Measurements from ENCODE around the gene KCNE4. TPM values are rescaled to one million over a fixed set of nuclear protein-coding genes. Genes with fewer than 3 reads are reported as not detected.

The KCNE4 gene
- total and polyA plus RNA-seq, 2 donors (not counting 1 experiment from before 2014, with no cell fraction given): not detected

- peaks cover 10% of the 10 kb centered on the region for H3K27me3 Mint-ChIP-seq
- Histone ChIP-seq H3K79me2 (ENCODE audit: control insufficient read depth, insufficient read depth, low read length) (no peaks in the 10 kb centered on the region), H3K4me3 (ENCODE audit: control extremely low read depth in 1 of 5, extremely low read depth in 1 of 5, insufficient read depth in 1 of 5, low read depth in 2 of 5, low read length in 4 of 5) (no peak overlapping the region), H3K36me3 (replicated peaks in 1 of 2; ENCODE audit: control extremely low read depth in 1 of 2, control insufficient read depth in 1 of 2, extremely low read depth in 1 of 2, insufficient read depth in 2 of 2, low read length in 1 of 2) (no peaks in the 10 kb centered on the region), H3K27ac (ENCODE audit: low read length in 2 of 2) (no peak overlapping the region), H3K4me1 (ENCODE audit: control insufficient read depth in 2 of 2, insufficient read depth in 2 of 2, low read length in 2 of 2) (no peaks in the 10 kb centered on the region), H3K9ac (ENCODE audit: low read length) (no peak overlapping the region), H3K27me3 (replicated peaks in 1 of 4; ENCODE audit: control extremely low read depth in 1 of 4, control insufficient read depth in 3 of 4, insufficient read depth in 4 of 4, low read length in 3 of 4) (no peaks in the 10 kb centered on the region), H3K9me3 (ENCODE audit: control extremely low read depth in 1 of 3, control insufficient read depth in 2 of 3, insufficient read depth in 1 of 3, low read length in 2 of 3) (no peaks in the 10 kb centered on the region), H4K20me1 (ENCODE audit: control insufficient read depth, insufficient read depth, low read length, poor library complexity, severe bottlenecking) (no peaks in the 10 kb centered on the region), H3K4me2 (replicated peaks; ENCODE audit: low read depth, low read length, poor library complexity, severe bottlenecking) (no peak overlapping the region), H2AFZ (ENCODE audit: insufficient read depth, low read depth, low read length, poor library complexity, severe bottlenecking) (no peak overlapping the region)
- H3K4me1 Mint-ChIP-seq: no peaks in the 10 kb centered on the region
- DNase-seq: no peak
- WGBS (ENCODE audit: insufficient coverage): no CpG with 5 or more reads among the region's 3 CpGs
- no peak for TF ChIP-seq EZH2 (IDR thresholded peaks at IDR 0.05; ENCODE audit: borderline replicate concordance, insufficient read depth, low read depth, low read length, poor library complexity, severe bottlenecking)
- TF ChIP-seq, protein P1, sequence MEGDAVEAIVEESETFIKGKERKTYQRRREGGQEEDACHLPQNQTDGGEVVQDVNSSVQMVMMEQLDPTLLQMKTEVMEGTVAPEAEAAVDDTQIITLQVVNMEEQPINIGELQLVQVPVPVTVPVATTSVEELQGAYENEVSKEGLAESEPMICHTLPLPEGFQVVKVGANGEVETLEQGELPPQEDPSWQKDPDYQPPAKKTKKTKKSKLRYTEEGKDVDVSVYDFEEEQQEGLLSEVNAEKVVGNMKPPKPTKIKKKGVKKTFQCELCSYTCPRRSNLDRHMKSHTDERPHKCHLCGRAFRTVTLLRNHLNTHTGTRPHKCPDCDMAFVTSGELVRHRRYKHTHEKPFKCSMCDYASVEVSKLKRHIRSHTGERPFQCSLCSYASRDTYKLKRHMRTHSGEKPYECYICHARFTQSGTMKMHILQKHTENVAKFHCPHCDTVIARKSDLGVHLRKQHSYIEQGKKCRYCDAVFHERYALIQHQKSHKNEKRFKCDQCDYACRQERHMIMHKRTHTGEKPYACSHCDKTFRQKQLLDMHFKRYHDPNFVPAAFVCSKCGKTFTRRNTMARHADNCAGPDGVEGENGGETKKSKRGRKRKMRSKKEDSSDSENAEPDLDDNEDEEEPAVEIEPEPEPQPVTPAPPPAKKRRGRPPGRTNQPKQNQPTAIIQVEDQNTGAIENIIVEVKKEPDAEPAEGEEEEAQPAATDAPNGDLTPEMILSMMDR (IDR thresholded peaks at IDR 0.05): no peak
- ChIA-PET POLR2A (no interaction called here), CTCF (no interaction called here)
- H3K27ac Mint-ChIP-seq: no peak overlapping the region
- intact Hi-C loops (cut with micrococcal nuclease): no loop called here
- no peaks in the 10 kb centered on the region for H3K9me3 Mint-ChIP-seq (ENCODE audit: insufficient read depth)
- no peak overlapping the region for H3K4me3 Mint-ChIP-seq
- no peak for ATAC-seq (ENCODE audit: low read depth)
Measured at GRCh38 chr2:223081789-223082188, 29.8 kb downstream of the KCNE4 start.

DNA sequence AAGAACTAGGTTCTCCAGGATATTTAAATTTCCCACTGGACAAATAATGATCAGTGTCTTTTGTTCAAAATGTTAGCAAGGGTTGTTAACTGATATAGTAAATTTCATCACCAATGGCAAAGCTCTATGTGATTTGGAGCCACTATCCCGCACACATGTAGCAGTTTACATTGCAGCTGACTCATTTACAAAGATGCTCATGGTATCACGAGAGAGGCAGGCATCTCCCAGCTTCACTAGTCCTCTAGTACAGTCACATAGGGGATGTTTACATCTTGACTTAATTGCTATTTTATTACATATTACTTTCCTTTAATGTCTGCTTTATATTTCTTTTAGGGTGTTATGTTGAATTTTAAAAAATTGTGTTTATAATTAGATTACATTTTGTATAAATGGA lies 30.7 kb downstream of the KCNE4 start:
- TF ChIP-seq, protein P1 (IDR thresholded peaks at IDR 0.05): no peak
- no peak for TF ChIP-seq EZH2 (IDR thresholded peaks at IDR 0.05; ENCODE audit: borderline replicate concordance, insufficient read depth, low read depth, low read length, poor library complexity, severe bottlenecking)
- H3K4me1 ChIP-seq (ENCODE audit: control insufficient read depth in 2 of 2, insufficient read depth in 2 of 2, low read length in 2 of 2): no peaks in the 10 kb centered on the region
- ChIA-PET CTCF (no interaction called here), POLR2A (no interaction called here)
- no peak overlapping the region for H3K4me3 Mint-ChIP-seq
- H3K27ac Mint-ChIP-seq: no peak overlapping the region
- H3K4me2 ChIP-seq (replicated peaks; ENCODE audit: low read depth, low read length, poor library complexity, severe bottlenecking): no peak overlapping the region
- no peaks in the 10 kb centered on the region for H3K27me3 ChIP-seq (replicated peaks in 1 of 4; ENCODE audit: control extremely low read depth in 1 of 4, control insufficient read depth in 3 of 4, insufficient read depth in 4 of 4, low read length in 3 of 4)
- WGBS (ENCODE audit: insufficient coverage): no CpG with 5 or more reads among the region's 2 CpGs
- ATAC-seq (ENCODE audit: low read depth) (no peak), DNase-seq (no peak)
- no peak overlapping the region for H2AFZ ChIP-seq (ENCODE audit: insufficient read depth, low read depth, low read length, poor library complexity, severe bottlenecking)
- H3K9me3 Mint-ChIP-seq (ENCODE audit: insufficient read depth): no peaks in the 10 kb centered on the region
- no peak overlapping the region for H3K27ac ChIP-seq (ENCODE audit: low read length in 2 of 2)
- H3K9me3 ChIP-seq (ENCODE audit: control extremely low read depth in 1 of 3, control insufficient read depth in 2 of 3, insufficient read depth in 1 of 3, low read length in 2 of 3): no peaks in the 10 kb centered on the region
- no peak overlapping the region for H3K4me3 ChIP-seq (ENCODE audit: control extremely low read depth in 1 of 5, extremely low read depth in 1 of 5, insufficient read depth in 1 of 5, low read depth in 2 of 5, low read length in 4 of 5)
- intact Hi-C loops (cut with micrococcal nuclease): no loop called here
- no peaks in the 10 kb centered on the region for H3K4me1 Mint-ChIP-seq
- H3K9ac ChIP-seq (ENCODE audit: low read length): no peak overlapping the region
- H3K79me2 ChIP-seq (ENCODE audit: control insufficient read depth, insufficient read depth, low read length): no peaks in the 10 kb centered on the region
- H4K20me1 ChIP-seq (ENCODE audit: control insufficient read depth, insufficient read depth, low read length, poor library complexity, severe bottlenecking): no peaks in the 10 kb centered on the region
- peaks cover 8% of the 10 kb centered on the region for H3K27me3 Mint-ChIP-seq
- no peaks in the 10 kb centered on the region for H3K36me3 ChIP-seq (replicated peaks in 1 of 2; ENCODE audit: control extremely low read depth in 1 of 2, control insufficient read depth in 1 of 2, extremely low read depth in 1 of 2, insufficient read depth in 2 of 2, low read length in 1 of 2)
